Astrocyte of the cerebellum (primary cell): Measurements from ENCODE around the gene SH2D4B.

Experiments
- DNase-seq: peaks from one replicate; pipeline ENCODE4 v3.0.0-alpha.2; 2011; ENCODE audit warnings: low read depth
- H3K4me3 ChIP-seq: 2 replicates; pipeline ENCODE4 v1.5.1; 2011; ENCODE audit warnings: mild to moderate bottlenecking, low read depth, low read length, moderate library complexity
- in situ Hi-C: cut with HindIII; loops from 2 replicates; pipeline ENCODE4 v1.10.0; 2017; ENCODE audit warnings: low sequenced_read_pairs
- TF ChIP-seq, protein P1 (sequence below): IDR thresholded peaks from 2 replicates; pipeline ENCODE4 v1.5.1; 2012; ENCODE audit warnings: low read length, low read depth, moderate library complexity, mild to moderate bottlenecking; ENCODE audit errors: missing control alignments

SH2D4B gene

DNA sequence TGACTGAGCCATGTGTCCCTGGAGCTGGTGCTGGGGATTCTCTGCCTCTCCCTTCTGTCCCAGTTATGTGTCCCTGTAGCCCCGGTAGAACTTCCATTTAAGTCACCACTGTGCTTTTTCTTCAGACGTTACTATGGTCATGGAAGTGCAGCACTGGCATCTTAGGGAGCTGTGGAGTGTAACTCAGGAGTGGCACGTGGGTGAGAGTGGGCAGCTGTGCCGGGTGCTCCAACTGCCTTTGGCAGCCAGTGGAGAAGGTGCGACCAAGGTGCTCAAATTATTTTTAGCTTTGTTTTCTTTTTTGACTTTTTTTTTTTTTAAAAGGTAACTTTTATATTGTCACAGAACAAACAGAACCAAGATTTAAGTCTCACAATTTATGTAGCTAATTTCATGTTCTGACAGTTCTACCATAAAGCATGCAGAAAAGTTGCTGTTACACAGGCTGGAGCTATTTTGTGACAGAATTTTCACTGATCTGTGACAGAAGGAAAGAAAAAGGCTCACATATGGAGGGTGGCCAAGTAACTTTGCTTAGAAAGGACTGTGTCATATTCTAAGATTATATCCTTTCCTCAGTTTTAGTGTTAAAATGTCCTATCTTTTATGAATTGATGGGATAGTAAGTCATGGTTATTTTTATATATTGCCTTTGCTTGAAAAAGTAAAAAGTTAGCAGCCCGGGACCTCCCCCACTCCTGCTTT, 73.9 kb downstream of the SH2D4B start:
- no peak overlapping the region for H3K4me3 ChIP-seq
- no peak for DNase-seq
- TF ChIP-seq, protein P1, sequence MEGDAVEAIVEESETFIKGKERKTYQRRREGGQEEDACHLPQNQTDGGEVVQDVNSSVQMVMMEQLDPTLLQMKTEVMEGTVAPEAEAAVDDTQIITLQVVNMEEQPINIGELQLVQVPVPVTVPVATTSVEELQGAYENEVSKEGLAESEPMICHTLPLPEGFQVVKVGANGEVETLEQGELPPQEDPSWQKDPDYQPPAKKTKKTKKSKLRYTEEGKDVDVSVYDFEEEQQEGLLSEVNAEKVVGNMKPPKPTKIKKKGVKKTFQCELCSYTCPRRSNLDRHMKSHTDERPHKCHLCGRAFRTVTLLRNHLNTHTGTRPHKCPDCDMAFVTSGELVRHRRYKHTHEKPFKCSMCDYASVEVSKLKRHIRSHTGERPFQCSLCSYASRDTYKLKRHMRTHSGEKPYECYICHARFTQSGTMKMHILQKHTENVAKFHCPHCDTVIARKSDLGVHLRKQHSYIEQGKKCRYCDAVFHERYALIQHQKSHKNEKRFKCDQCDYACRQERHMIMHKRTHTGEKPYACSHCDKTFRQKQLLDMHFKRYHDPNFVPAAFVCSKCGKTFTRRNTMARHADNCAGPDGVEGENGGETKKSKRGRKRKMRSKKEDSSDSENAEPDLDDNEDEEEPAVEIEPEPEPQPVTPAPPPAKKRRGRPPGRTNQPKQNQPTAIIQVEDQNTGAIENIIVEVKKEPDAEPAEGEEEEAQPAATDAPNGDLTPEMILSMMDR: no peak
- in situ Hi-C loops: no loop called here

DNA sequence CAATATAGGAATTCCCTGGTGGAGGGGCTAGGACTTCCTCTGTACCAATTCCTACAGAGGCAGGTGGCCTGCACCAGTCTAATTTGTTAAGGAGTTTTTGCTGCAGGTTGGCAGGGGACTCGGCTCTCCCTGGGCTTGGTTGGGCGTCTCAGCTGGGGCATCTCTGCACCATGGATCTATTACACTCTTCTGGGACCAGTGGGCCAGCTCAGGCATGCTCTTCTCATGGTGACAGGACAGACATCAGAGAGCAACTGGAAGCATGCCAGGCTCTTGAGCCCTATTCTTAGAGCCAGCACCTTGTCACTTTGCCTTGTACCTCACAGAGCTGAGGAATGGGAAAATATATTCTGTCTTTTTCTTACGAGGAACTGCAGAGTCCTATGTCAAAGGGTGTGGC, 74.6 kb downstream of the SH2D4B start:
- TF ChIP-seq, protein P1: no peak
- in situ Hi-C loops: no loop called here
- H3K4me3 ChIP-seq: no peak overlapping the region
- DNase-seq: no peak

DNA sequence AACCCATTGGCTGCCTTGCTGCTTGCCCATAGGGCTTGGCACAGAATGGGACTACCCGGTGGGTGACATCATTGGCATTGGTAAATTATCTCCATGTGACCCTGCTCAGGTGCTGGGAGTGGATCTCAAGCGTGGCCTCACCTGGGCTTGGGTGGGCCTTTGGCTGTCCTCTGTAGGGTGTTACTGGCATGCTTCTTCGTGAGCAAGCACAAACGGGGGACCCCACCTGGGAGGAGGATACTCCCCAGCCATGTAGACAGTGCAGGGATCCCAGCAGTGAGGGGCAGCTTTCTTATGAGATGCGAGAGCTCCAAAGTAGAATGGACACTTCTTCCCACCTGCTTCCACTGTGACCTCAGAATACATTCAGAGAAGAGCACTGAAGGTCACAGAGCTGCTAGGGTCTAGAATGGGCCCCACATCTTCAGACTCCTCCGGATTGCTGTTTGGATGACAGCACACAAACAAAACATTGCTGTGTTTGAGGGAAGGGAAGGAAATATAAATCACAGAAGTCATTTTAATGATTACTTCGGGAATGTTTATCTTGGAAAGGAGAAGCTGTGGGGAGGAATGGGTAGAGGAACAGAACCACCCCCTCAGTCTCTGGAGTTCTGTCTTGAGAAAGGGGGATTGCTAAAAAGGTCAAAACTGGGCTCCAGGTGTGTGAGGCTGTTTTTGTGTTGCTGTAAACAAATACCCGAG, 75.9 kb downstream of the SH2D4B start:
- in situ Hi-C loops: no loop called here
- no peak overlapping the region for H3K4me3 ChIP-seq
- TF ChIP-seq, protein P1: no peak
- no peak for DNase-seq

DNA sequence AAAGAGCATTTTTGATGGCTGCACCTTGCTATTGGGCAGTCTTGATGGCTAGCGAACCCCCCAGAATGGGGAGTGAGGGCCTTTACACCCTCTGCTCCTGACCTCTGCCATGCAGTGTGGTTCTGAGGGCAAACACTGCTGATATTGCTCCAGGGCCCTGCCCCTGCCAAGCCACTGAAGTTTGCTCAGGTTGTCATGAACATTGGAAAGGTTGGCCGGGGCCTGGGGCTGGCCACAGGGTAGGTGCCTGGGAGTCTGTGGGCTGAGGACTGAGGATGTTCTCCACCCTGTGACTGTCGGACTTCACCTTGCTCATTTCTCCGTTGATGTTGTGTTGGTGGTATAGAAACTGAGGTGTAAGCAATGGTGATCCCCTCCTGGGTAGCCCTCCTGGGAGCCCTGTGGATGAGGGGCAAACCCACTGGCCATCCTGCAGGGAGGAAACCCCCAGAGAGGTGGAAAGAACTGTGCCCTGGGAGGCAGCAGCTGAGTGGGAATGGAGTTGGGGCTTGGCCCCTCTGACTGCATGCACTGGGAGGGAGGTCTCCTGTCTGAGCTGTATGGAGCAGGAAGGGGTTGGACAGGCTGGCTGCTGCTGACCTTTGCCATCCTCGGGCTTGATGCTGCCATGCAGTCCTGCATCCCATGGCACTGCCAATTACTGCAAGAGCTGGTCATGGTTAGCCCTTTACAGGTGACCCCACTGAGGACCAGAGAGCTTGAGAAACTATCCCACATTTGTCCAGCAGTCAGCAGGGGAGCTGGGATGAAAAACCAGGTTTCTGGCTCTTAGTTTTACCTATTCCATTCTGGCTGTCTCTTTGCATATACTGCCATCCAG, 77.1 kb downstream of the SH2D4B start:
- TF ChIP-seq, protein P1: no peak
- DNase-seq: no peak
- in situ Hi-C loops: no loop called here
- no peak overlapping the region for H3K4me3 ChIP-seq

DNA sequence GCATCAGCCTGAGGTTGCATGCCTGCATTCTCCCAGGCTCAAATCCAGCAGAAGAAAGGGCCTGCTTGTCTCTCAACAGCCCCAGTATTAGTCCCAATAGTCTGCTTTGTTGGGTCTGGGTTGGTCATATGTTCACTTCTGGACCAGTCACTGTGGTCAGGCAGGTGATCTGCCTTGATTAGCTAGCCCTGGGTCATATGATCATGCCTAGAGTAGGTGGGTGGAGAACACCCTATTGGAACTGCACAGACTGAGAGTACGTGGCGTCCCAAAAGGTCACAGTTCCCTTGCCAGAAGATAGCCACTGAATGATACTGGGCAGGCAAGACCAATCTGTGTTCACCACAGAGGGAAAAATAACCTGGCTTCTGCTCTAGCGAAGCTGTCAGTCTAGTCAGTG, 80.1 kb downstream of the SH2D4B start:
- in situ Hi-C loops: no loop called here
- TF ChIP-seq, protein P1: no peak
- DNase-seq: no peak
- no peak overlapping the region for H3K4me3 ChIP-seq

DNA sequence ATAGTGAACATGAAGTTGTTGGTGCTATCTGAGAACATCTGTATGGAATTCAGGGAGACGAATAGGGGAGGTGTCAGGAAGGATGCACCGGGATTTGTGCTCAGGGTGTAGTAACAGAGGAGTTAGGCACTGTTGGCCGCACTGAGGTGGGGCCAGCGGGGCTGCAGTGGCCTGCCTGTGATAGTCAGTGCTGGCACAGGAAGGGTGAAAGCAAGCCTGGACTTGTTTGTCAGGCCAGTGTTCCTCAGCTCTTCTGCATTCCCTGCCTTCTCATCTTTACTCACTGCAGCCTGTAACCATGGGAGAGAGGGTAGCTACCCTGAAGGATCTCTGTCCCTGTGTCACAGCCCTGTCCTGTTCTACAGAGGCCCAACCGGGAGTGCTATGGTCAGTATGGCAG, 81.3 kb downstream of the SH2D4B start:
- in situ Hi-C loops: no loop called here
- no peak for DNase-seq
- TF ChIP-seq, protein P1: no peak
- no peak overlapping the region for H3K4me3 ChIP-seq
